PC-3 (cell line): ENCODE measurements around the gene LHFPL3. TPM values are rescaled to one million over a fixed set of nuclear protein-coding genes. Genes with fewer than 3 reads are reported as not detected.

Experiments
- ATAC-seq: fragments of 200-7000 bp; cut with Tn5 transposase; 2 replicates; pipeline ENCODE4 v1.9.1; 2020; ENCODE audit warnings: mild to moderate bottlenecking, moderate library complexity
- BruUV-seq: library from RNA; stranded (reverse); fragments of 400-500 nt; replicated peaks from 2 replicates; lab custom pipeline; 2021; lab: Mats Ljungman, UMichigan
- CTCF ChIA-PET: fragments of 300-600 bp; sonication (Branson Sonifier 250); formaldehyde crosslinking; loops from one replicate; lab custom pipeline; 2022; ENCODE audit warnings: antibody characterized with exemption; lab: Charles Lee
- POLR2A ChIA-PET: fragments of 300-600 bp; sonication (Branson Sonifier 250); formaldehyde crosslinking; loops from one replicate; lab custom pipeline; 2022; ENCODE audit warnings: antibody characterized with exemption; ENCODE audit not compliant: unreplicated experiment; lab: Charles Lee
- DNase-seq: peaks from one replicate; pipeline ENCODE4 v3.0.0-alpha.2; 2015
- H2AFZ ChIP-seq: fragments of 300-600 bp; sonication (generic); 2 replicates; pipeline ENCODE4 v1.6.0; 2016; ENCODE audit warnings: antibody characterized with exemption, low read length
- H3F3A ChIP-seq: fragments of 300-600 bp; sonication (generic); one replicate; pipeline ENCODE4 v1.6.0; 2017; ENCODE audit warnings: antibody characterized with exemption, low read length, control low read depth, mild to moderate bottlenecking; ENCODE audit not compliant: unreplicated experiment
- H3K27ac ChIP-seq: fragments of 300-600 bp; sonication (generic); 2 replicates; pipeline ENCODE4 v1.5.1; 2016; ENCODE audit warnings: mild to moderate bottlenecking, low read length
- H3K27me3 ChIP-seq: fragments of 300-600 bp; sonication (generic); 2 replicates; pipeline ENCODE4 v1.6.1; 2016; ENCODE audit warnings: low read length, mixed read lengths
- H3K36me3 ChIP-seq: fragments of 300-600 bp; sonication (generic); 2 replicates; pipeline ENCODE4 v1.6.1; 2016; ENCODE audit warnings: low read depth, mixed run types, low read length, mixed read lengths
- H3K4me1 ChIP-seq: fragments of 300-600 bp; sonication (generic); 2 replicates; pipeline ENCODE4 v1.5.1; 2016; ENCODE audit warnings: low read length; ENCODE audit not compliant: insufficient read depth
- H3K4me2 ChIP-seq: fragments of 300-600 bp; sonication (generic); 2 replicates; pipeline ENCODE4 v1.6.0; 2016; ENCODE audit warnings: low read length
- H3K4me3 ChIP-seq: fragments of 300-600 bp; sonication (generic); 2 replicates; pipeline ENCODE4 v1.5.1; 2016; ENCODE audit warnings: mild to moderate bottlenecking, low read length, mixed read lengths
- H3K79me2 ChIP-seq: fragments of 300-600 bp; sonication (generic); 2 replicates; pipeline ENCODE4 v1.6.1; 2017; ENCODE audit warnings: low read length, mixed read lengths
- H3K9ac ChIP-seq: fragments of 300-600 bp; sonication (generic); 2 replicates; pipeline ENCODE4 v1.6.0; 2016; ENCODE audit warnings: mild to moderate bottlenecking, low read length
- H3K9me2 ChIP-seq: fragments of 300-600 bp; sonication (generic); replicated peaks from 2 replicates; pipeline ENCODE4 v1.6.1; 2016; ENCODE audit warnings: mixed run types, low read length, mixed read lengths
- H3K9me3 ChIP-seq: fragments of 300-600 bp; sonication (generic); 2 replicates; pipeline ENCODE4 v1.6.1; 2016; ENCODE audit warnings: low read length, mixed read lengths
- H4K20me1 ChIP-seq: fragments of 300-600 bp; sonication (generic); 2 replicates; pipeline ENCODE4 v1.6.1; 2016; ENCODE audit warnings: low read length, mixed read lengths
- CTCF ChIP-seq: fragments of 300-600 bp; sonication (generic); conservative IDR thresholded peaks from 2 replicates; pipeline ENCODE4 v1.5.1; 2017; ENCODE audit warnings: antibody characterized with exemption, low read depth, mild to moderate bottlenecking, low read length
- EZH2 ChIP-seq: fragments of 300-600 bp; sonication (generic); IDR thresholded peaks from one replicate; pipeline ENCODE4 v1.6.1; 2017; ENCODE audit warnings: antibody characterized with exemption, mild to moderate bottlenecking, low read length; ENCODE audit not compliant: unreplicated experiment
- EZH2phosphoT487 ChIP-seq: fragments of 300-600 bp; sonication (generic); IDR thresholded peaks from 2 replicates; pipeline ENCODE4 v1.6.1; 2018; ENCODE audit warnings: mild to moderate bottlenecking, antibody characterized with exemption, low read length, borderline replicate concordance
- intact Hi-C: fragments of 100-400 bp; cut with micrococcal nuclease; formaldehyde crosslinking; loops from 2 replicates; pipeline ENCODE4 v1.9.0; 2023
- total RNA-seq: library from RNA; depleted of rRNA; stranded (reverse); fragments of >200 nt; gene quantifications from 2 replicates; pipeline ENCODE4 v1.2.3, GENCODE V29; 2014

The LHFPL3 gene
- total RNA-seq, 1 experiment from 2014 or later: not detected

GRCh38 chr7:104793066-104793465 lies 464.7 kb downstream of the LHFPL3 start:
- TF ChIP-seq CTCF (no peak), EZH2phosphoT487 (no peak), EZH2 (no peak)
- no TSS peak for BruUV-seq
- no peak overlapping the region for H2AFZ ChIP-seq
- H3K9me2 ChIP-seq: no peaks in the 10 kb centered on the region
- H3K79me2 ChIP-seq: no peaks in the 10 kb centered on the region
- peaks cover 17% of the 10 kb centered on the region for H3K4me1 ChIP-seq
- intact Hi-C loops: no loop called here
- no peak overlapping the region for H3K27ac ChIP-seq
- ChIA-PET CTCF (no interaction called here), POLR2A (no interaction called here)
- H3K36me3 ChIP-seq: no peaks in the 10 kb centered on the region
- no peaks in the 10 kb centered on the region for H3F3A ChIP-seq
- DNase-seq (no peak), ATAC-seq (no peak)
- no peak overlapping the region for H3K4me3 ChIP-seq
- H3K9me3 ChIP-seq: no peaks in the 10 kb centered on the region
- H3K27me3 ChIP-seq: peaks cover 15% of the 10 kb centered on the region; the same call in 1 of the 2 replicates
- H3K4me2 ChIP-seq: no peak overlapping the region
- no peak overlapping the region for H3K9ac ChIP-seq
- no peaks in the 10 kb centered on the region for H4K20me1 ChIP-seq

GRCh38 chr7:104794154-104794553 lies 465.8 kb downstream of the LHFPL3 start:
- TF ChIP-seq CTCF (no peak), EZH2phosphoT487 (no peak), EZH2 (no peak)
- Histone ChIP-seq H3K79me2 (no peaks in the 10 kb centered on the region), H2AFZ (no peak overlapping the region), H3K27ac (no peak overlapping the region), H3K4me3 (no peak overlapping the region), H4K20me1 (no peaks in the 10 kb centered on the region), H3K9ac (no peak overlapping the region), H3K4me1 (peaks cover 17% of the 10 kb centered on the region), H3K4me2 (no peak overlapping the region), H3K9me3 (no peaks in the 10 kb centered on the region), H3K27me3 (peaks cover 7% of the 10 kb centered on the region; the same call in 1 of the 2 replicates), H3K36me3 (no peaks in the 10 kb centered on the region), H3K9me2 (no peaks in the 10 kb centered on the region), H3F3A (no peaks in the 10 kb centered on the region)
- BruUV-seq: no TSS peak
- POLR2A ChIA-PET: no interaction called here
- ATAC-seq (no peak), DNase-seq (peak; percentile 42)
- CTCF ChIA-PET: no interaction called here
- intact Hi-C loops: no loop called here

- no peaks in the 10 kb centered on the region for H3K9me3 ChIP-seq
- H3K4me3 ChIP-seq: no peak overlapping the region
- H2AFZ ChIP-seq: no peak overlapping the region
- peaks cover 10% of the 10 kb centered on the region; the same call in 1 of the 2 replicates for H3K27me3 ChIP-seq
- no peaks in the 10 kb centered on the region for H4K20me1 ChIP-seq
- no TSS peak for BruUV-seq
- no peaks in the 10 kb centered on the region for H3K9me2 ChIP-seq
- no peak for ATAC-seq
- no peak overlapping the region for H3K27ac ChIP-seq
- no peak overlapping the region for H3K9ac ChIP-seq
- H3F3A ChIP-seq: no peaks in the 10 kb centered on the region
- DNase-seq: no peak
- H3K4me1 ChIP-seq: peaks cover 17% of the 10 kb centered on the region
- intact Hi-C loops: no loop called here
- no peak overlapping the region for H3K4me2 ChIP-seq
- CTCF ChIA-PET: no interaction called here
- H3K36me3 ChIP-seq: no peaks in the 10 kb centered on the region
- POLR2A ChIA-PET: no interaction called here
- no peaks in the 10 kb centered on the region for H3K79me2 ChIP-seq
- TF ChIP-seq EZH2phosphoT487 (no peak), EZH2 (no peak), CTCF (no peak)
These were observed 466.2 kb downstream of the LHFPL3 start for GRCh38 chr7:104794589-104794988.
